Stimulated activated CD4-positive, alpha-beta T cell treated with anti-CD3 and anti-CD28 coated beads, Interleukin-1b, Interleukin-23, amount 100 ng/mL, for 48 hours (primary cell): ENCODE measurements around the gene ANKMY1.
"Not testable (repeated sequence)": the region's sequence is repeated elsewhere in the genome, so short reads cannot be mapped to it uniquely, and the experiment has no call there.

Experiments
- DNase-seq: peaks from one replicate; pipeline ENCODE4 v3.0.0-alpha.2; 2020

ANKMY1 gene

GRCh38 chr2:240567872-240568677 is 10.3 kb upstream of the ANKMY1 start, which contains the start of gene RNPEPL1:
Gene RNPEPL1, plus strand, starts transcription at chr2:240568484. Its CDS starts 103 bp downstream, at chr2:240568587.
- DNase-seq, result peak; percentile 39

DNA sequence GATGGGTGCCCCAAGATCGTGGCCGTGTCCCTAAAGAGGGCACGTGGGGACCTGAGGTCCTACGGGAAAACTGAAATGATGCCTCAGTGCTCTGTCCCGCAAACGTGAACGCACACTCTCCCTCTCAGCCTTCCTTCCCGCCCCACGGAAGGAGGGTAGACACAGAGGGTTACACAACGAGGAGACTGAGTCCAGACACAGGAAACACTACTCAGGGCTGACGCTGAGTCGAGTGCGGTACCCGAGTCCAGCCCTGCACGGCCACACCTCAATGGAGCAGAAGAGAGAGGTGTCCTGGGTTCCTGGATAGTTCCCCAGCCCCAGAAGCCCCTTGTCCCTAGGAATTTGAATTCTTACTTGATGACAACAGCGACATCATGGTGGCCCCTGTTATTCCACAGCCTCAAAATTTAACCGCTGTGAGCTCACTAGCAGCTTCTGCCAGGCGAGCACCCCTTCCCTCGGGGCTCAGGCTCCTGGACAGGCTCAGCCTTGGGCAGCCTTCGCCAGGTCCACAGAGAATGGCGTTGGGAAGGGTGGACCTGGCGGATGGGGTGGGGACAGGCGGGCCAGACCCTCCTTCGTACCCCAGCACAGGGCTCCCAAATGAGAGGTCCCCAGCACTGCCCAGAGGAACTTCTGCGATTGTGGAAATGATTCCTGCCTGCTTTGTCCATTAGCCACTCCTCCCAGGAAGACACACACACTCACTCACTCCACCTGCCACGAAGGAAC is 9.5 kb upstream of the ANKMY1 start:
- DNase-seq, result no peak

DNA sequence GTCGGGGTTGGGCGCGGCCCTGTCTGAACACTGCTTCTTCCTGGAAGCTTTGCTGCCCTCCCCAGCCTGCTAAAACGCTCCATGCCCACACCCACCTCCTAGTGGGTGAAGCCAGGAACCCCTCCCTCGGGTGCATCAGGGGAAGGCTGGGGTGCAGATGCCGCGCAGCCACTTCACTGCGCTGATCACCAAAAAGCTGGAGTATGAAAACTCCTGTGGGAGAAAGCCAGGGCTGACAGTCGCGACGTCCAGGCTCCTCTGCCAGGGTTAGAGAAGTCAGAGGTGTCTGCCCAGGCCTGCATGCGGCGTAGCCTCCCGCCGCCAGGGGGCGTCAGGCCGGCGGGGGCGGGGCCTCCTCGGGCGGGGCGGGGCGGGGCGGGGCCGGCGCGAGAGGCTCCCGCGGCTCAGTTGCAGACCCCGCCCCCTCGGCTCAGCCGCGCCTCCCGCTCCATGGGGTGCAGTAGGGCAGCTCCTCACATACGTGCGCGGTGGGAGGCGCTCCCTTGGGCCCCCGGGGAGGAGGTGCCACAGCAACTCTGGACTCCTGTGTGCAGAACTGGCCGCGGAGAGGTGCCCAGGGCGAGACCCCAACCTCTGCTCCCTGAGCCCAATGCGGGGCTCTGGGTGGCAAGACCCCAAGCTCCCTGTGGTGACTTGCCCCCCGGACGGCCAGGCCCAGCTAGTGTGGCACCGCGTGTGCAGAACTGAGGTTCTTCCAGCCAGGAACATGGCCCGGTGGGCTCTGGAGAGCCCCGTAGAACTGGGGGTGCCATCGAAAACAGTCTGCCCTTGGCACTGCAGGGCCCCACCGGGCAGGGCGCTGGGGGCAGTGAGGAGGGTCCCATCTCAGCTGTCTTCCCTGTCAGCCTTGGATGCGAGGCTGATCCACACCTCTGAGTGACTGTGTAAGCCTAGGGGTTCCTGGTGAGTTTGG is 8.7 kb upstream of the ANKMY1 start:
- DNase-seq, result peak; percentile 95

DNA sequence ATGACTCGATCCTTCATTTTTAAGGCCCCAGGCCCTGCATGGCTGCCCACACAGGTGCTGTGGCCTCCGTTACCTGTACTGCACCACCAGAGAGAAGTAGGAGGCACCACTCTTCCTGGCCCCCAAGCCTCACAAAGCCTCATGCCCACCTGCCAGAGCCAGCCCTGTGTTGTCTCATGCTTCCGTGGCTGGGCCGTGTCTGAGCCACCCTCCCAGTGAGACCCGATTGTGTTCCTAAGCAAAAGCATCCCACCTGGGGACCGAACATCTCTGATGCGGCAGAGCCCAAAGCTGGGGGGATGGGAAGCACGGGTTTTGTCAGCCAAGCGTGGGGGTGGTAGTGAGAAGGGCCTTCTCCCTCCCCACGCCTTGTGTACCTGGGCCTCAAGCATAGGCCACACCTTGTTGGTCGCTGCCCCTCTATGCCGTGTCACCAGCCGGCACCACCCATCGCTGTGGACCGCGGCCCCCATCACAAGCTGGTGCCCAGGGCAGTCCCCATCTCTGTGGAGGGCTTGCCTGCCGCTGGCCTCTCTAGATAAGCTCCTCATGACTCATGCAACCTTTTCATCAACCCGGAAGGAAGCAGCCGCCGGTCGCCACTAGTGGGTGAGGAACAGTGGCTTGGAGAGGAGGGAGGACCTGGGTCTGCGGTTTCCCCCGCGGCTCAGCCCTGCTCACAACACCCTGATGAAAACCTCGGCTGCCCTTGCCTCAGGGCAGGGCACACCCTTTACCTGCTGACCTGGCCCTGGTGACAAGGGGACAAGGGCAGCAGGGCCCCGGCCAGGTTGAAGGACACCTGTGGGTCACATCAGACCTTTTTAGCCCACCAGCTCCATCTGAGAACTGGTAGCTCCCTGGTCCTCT is 7.8 kb upstream of the ANKMY1 start:
- peak; percentile 93 for DNase-seq

- peak; percentile 56 for DNase-seq
These were observed 7.0 kb upstream of the ANKMY1 start for GRCh38 chr2:240564561-240565332.

DNA sequence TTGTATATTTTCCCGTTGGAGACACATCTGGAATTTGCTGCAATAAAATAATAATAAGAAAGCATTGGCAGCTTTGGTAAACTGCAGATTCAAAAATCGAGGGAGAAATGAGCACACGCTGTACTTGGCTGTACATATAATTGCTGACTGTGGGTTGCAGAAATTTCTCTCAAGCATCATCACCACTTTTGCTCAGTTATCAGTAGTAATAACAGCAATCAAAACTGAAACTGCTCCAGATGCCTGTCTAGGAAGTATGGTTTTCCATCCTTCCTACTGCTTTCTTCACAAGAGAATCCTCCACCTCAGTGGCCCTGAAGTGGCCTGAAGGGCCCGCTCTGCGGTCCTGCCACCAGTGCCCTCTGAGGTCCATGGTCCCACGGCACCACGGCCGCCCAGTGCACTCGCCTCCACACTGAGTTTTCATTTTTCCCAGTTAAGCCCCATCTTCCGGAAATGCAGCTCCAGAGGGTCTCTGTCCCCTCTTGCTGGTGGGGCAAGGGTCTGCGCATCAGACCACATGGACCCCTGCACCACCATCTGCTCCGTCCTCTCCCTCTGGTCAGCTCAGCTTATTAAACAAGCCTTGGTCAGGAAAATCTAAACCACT is 6.3 kb upstream of the ANKMY1 start:
- no peak for DNase-seq

DNA sequence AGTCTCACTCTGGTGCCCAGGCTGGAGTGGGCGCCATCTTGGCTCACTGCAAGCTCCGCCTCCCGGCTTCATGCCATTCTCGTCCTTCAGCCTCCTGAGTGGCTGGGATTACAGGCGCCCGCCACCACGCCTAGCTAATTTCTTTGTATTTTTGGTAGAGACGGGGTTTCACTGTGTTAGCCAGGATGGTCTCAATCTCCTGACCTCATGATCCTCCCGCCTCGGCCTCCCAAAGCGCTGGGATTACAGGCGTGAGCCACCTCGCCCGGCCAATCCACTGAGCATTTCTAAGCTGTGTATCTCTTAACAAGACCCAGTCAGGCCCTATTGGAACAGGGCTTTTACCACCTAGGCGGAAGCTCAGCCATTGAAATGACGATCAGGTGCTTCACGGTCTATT is 5.4 kb upstream of the ANKMY1 start:
- DNase-seq, result not testable (repeated sequence)

- no peak for DNase-seq
These were observed 3.7 kb upstream of the ANKMY1 start for GRCh38 chr2:240561325-240561971.

DNA sequence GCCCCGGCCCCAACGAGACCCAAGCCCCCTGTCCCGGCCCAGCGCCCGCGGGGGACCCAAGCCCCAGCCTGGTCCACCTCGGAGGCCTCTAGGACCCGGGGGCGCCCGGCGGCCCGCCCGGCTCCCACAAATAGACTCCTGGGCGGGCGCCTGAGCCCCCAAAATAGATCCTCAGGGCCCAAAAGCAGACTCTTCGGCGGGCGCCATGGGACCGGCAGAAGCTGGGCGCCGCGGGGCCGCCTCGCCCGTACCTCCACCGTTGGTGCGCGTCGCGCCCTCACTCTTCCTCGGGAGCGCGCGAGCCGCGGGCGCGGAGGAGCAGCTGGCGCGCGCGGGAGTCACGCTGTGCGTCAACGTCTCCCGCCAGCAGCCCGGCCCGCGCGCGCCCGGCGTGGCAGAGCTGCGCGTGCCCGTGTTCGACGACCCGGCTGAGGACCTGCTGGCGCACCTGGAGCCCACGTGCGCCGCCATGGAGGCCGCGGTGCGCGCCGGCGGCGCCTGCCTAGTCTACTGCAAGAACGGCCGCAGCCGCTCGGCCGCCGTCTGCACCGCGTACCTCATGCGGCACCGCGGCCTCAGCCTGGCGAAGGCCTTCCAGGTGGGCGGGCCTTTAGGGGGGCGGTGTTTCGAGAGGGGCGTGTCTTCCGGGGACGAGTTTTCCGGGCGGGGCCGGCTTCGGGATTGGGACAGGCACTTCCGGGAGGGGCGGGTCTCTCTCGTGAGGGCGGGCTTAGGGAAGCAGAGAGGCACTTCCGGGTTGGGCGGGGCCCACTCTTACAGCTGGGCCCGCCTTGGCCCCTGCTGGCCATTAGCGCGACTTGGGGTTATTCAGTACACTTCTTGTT is 2.9 kb upstream of the ANKMY1 start:
- DNase-seq, result peak; percentile 99

DNA sequence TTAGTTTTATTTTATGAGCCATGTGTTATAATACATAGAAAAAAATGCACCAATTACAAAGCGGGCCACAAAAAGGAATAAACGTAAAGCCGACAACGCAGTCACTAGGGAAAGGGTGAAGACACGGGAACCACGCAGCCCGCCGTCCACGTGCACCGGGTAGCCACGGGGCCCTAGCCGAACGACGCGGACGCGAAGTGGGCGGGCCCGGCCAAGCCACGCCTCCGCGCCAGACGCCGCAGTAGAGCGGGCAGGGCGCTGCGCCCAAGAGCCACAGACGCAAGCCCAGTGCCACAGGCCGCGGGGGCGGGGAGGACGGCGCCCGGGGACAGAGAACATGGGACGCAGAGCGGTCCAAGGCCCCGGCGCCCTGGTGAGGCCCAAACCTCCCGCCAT is 2.3 kb upstream of the ANKMY1 start, which contains the start of gene DUSP28:
Gene DUSP28, plus strand, starts transcription at position 274 of the 396 bp plus-strand sequence. CDS start 328 bp downstream, outside the sequence.
- DNase-seq, result peak; percentile 92

DNA sequence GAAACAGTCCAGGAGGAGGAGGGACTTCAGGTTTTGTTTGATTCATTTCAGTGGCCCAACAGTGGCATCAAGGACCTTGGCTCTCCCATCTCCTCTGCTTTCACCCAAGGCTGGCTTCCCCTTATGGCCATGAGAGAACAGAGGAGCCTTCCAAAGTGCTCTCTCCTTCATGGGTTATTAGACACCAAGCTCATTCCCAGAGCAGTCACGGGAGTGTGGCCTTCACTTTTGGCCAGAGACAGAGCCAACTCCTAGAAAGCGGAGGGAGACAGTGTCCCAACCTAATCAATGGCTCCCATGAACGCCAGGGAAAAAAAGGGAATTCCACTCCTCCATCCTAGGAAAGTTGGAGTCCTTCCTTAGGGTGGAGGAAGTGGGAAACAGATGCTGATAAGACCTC is 1.5 kb upstream of the ANKMY1 start:
- DNase-seq, result no peak

DNA sequence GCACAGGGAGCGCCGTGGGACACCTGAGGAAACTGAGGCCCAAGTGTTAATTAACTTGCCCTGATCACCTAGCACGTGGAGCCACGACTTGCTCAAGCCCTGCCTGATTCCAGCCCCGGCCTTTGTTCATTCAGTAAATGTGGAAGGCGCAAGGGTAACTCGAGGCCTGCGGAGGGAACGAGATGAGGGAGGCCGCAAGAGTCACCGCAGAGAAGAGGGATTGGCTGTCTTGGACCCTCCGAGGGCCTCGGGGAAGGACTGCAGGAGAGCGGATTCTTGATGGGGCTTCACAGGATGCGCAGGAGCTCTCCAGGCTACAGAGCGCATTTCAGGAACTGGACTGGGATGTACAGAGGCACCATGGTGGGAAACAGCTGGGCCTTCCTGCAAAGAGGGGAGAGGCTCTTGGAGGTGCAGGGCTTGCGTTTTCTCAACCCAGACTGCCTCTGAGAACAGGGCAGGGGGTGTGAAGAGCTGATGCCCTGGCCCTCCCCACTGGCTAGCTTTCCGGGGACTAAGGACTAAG is 511 bp upstream of the ANKMY1 start:
- DNase-seq, result no peak

DNA sequence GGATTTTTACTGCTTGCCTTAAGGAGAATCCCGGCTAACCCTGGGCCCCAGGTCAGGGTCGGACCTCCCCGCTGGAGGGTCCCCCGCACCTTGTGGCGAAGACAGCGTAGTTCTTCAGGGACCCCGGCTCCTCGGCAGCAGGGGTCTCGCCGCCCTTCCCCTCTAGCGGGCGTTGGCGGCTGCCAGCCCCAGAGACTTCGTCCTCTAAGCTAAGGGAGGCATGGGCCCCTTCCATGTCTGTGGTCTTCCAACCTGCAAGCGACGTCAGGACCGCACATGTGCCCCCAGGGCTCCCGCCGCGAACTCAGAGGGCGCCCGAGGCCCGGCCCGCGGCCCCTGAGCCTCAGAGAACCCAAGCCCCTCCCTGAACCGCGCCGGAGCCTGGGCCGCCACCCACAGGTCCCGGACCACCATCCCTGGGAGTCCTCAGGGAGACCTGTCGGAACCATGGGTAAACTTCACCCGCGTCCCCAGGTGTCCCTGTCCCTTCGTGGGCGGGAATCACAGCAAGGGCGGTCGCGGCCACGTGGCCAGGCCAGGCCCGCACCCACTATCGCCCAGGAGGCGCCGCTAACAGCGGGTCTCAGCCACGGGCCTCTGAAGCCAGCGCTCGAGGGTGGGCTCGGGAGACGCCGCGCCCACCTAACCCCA is 562 bp downstream of the ANKMY1 start:
- no peak for DNase-seq

- peak; percentile 73 for DNase-seq
These were observed 1.2 kb downstream of the ANKMY1 start for GRCh38 chr2:240556553-240557100.

DNA sequence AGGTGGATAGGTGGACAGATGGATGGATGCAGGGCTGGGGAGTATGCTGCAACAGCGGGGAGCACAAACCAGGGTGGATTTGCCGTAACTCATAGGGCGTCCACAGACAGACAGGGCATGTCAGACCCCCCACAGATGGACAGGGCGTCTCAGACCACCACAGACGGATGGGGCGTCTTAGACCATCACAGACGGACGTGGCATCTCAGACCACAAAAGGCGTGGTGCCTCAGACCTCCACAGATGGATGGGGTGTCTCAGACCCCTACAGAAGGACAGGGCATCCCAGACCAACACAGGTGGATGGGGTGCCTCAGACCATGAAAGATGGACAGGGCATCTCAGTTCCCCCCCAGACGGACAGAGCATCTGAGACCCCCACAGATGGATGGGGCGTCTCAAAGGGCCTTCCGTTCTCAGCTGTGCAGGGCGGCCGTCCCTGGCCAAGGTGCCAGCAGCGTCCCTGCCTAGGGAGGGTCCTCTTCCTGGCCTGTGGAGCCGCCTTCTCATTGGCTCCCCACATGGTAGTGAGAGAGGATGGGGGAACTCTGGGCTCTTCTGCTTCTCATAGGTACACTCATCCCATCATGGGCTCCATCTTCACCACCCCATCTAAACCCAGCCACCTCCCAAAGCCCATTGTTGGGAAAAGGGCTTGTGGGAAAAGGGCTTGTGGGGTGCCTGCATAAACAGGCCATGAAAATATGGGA is 2.1 kb downstream of the ANKMY1 start:
- DNase-seq, result no peak

DNA sequence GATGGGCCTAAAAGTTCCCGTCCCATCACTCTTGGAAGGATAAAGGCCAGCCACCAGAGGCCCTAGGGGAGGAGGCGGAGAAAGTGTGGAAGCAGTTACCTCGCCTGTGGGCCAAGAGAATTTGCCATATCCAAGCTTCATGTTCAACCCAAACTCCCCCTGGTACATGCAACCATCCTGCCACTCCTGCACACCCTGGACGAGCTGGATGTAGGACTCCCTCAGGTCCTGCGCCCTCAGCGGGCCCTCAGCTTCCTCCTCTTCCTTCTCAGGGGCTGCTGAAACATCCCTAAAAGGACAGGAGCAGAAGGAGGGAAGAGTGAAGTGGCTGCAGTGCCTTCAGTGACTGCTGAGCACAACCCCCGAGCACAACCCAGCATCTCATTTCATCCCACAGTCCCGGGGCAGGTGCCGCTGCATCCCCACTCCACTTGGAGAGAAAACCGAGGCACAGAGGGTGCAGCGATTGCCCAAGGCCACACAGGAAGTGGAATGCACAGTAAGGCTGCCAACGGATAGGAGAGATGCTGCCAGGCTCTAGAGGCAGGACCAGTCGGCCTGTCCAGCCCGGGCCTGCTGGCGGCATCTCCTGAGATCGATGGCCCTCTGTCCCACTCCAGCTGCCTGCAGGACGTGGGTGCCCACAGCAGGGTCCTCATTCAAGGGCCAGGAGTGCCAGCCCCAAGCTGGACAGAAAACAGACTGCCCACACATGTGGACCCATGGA is 2.9 kb downstream of the ANKMY1 start:
- DNase-seq, result no peak
